HG03108 (cell line): ENCODE measurements around the gene RNASE9.
"Not testable (repeated sequence)": the region's sequence is repeated elsewhere in the genome, so short reads cannot be mapped to it uniquely, and the experiment has no call there.

Experiments
- ATAC-seq: cut with Tn5 transposase; IDR thresholded peaks from one replicate; pipeline ENCODE4 v1.9.1; 2021; ENCODE audit warnings: moderate library complexity; ENCODE audit not compliant: unreplicated experiment

Gene RNASE9

DNA sequence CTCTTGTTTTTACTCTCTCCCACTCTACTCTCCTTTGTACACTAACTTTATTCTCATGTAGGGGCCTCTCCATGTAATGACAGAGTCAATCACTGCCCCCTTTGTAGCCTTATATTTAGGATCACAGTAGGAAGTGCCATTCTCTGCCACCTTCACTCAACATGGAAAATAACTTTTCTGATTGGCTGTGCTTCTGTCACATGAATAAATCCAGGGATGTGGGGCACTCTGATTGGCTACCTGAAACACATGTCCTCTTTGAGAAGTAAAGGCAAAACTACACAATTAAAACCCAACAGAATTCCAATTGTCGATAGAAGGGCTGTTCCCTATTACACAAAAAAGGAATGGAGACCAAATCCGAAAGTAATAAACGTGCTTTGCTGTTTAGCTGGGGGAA lies at the start of gene RNASE9:
Gene RNASE9, minus strand, starts transcription at position 87 of the 400 bp plus-strand sequence.
- ATAC-seq = no peak

DNA sequence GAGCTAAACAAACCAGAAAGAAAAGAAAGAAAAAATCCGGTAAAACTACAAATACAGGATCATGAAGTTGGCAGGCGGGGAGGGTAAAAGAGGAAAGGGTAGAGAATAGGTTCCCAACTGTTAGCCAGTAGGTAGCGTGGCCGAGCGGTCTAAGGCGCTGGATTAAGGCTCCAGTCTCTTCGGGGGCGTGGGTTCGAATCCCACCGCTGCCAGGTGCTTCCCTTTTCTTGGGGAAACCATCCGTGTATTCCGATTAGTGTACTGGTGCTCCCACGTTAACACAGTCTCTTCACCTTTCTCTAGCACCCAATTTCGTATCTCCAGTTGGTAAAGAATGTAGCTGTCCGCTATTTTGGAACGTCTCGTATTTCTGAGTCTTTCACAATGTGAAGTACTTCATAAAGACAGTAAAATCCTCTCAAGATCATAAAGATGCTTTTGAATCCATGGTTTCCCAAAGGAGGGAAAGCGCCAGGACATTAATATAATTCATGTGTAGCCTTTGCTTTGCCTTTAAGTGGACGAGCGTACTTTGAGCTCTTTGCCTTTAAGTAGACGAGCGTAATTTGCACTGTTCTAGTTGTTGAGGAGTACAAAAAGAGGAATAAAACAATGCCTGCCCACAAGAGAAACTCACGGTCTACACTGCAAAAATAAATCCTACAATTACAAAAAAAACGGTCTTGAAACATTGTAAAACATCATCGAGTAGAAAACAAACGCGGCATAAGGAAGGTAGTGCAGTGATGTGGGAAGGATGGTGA lies 49.3 kb upstream of the RNASE9 start:
- ATAC-seq = no peak

DNA sequence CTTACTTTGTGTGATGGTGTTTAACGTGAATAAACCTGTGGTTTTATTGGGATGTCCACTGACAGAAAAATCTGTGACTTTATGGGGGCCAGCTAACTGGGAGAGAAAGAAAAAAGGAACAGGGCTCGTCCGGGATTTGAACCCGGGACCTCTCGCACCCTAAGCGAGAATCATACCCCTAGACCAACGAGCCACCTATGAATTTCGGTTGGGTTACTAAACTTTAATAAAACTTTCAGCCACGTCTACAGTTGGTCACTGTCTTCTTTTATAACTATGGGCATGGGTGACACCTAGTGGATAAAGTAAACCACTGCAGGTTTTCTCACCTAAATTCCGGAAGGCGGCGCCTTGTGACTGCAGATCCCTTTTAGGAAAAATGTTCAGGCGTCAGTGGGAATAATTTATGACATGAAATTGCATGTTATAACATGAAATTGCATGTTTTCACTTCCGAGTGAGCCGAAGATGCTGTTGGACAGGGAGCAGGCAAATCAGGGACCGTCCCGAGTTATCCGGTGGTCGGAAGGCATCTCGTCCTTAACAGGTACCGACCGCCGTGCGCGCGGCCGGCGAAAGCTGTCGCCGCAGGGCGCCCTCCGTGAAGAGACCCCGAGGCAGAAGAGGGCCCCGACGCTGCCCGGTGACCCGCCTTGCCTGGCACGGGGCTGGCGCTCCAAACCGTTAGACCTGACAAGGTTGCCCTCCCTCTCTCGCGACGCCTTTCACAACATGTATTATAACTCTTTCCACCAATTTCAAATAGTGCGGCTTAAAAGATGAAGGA lies 48.6 kb upstream of the RNASE9 start:
- ATAC-seq = no peak

DNA sequence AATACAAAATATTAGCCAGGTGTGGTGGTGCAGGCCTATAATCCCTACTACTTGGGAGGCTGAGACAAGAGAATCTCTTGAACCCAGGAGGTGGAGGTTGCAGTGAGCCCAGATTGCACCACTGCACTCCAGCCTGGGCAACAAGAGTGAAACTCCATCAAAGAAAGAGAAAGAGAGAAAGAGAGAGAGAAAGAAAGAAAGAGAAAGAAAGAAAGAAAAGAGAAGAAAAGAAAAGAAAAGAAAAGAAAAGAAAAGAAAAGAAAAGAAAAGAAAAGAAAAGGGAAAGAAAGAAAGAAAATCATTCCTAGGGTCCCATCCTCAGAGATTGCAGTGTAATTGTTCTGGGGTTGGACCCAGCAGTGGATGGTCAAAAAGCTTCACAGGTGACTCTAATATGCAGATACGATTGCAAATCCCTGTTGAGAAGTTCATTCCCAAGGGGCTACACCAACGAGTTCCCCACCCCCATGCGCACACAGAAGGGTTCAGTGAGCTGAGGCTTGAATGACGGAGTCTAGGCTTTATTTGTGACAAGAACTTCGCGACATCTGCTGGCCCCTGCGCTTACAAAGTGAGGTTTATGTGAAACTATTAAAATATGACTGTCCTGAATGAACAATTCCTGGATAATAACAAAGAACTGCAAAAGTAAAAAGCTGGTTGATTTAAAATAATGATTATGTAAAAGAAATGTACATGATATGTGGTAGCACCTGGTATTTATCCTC lies 47.7 kb upstream of the RNASE9 start:
- no peak for ATAC-seq

DNA sequence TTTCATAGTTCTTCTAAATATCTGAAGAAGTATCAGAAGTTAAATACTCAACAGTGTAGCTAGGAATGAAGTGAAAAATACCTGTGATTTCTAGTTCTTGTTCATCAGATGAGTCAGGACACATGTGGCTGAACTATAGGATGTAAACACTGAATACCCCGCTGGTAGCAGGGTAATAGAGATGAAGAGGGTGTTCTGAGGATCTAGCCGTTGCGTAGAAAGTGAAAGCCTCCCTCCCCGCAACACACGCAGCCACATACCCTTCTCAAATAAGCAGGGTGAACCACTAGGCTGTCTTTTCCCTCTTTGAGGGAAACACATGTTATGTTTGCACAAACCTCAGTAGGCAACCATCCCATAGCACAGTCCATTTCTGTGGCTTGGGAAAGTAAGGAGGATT lies 46.8 kb upstream of the RNASE9 start:
- no peak for ATAC-seq

DNA sequence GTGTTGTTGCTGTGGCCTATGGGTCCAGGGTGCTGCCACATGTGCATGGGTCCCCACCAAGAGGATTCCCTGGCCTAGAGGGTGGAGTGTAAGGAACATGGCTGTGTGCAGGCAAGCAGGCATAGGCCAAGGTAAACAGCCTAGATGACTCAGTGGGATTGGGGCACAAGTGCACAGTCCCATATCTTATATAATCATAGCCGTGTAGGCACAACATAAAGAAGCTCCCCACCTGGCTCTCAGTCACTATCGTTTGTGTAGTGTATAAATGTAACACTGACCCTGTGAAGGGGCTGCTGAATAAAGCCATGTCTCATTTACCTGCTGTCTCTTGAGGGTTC lies 46.0 kb upstream of the RNASE9 start:
- no peak for ATAC-seq

DNA sequence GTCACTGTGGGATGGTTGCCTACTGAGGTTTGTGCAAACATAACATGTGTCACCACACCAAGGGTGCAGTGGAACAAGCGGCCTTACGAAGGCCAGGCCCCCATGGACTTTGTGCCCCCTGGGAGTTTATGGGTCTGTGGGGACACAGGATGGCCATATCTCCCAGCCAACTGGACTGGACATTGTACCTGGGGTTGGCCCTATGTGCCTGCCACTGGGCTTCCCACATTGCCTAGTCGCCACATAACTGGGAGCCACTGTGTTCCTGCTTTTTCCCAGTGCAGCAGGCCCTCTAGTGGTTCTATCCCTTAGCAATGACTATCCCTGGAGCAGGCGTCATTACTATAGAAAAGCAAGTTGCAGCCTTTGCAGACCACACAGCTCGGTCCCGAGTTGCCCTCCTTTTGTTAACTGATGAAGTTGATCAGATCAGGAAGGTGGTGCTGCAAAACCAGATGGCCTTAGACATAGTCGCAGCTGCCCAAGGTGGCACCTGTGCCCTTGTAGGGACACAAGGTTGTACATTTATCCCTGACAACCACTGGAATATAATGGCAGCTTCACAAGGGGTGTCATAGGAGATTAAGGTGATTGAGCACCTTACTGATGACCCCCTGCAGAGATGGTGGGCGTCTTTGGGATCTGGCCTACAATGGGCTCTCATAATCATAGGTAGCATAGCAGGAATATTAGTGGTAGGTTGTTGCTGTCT lies 45.5 kb upstream of the RNASE9 start:
- ATAC-seq = no peak

DNA sequence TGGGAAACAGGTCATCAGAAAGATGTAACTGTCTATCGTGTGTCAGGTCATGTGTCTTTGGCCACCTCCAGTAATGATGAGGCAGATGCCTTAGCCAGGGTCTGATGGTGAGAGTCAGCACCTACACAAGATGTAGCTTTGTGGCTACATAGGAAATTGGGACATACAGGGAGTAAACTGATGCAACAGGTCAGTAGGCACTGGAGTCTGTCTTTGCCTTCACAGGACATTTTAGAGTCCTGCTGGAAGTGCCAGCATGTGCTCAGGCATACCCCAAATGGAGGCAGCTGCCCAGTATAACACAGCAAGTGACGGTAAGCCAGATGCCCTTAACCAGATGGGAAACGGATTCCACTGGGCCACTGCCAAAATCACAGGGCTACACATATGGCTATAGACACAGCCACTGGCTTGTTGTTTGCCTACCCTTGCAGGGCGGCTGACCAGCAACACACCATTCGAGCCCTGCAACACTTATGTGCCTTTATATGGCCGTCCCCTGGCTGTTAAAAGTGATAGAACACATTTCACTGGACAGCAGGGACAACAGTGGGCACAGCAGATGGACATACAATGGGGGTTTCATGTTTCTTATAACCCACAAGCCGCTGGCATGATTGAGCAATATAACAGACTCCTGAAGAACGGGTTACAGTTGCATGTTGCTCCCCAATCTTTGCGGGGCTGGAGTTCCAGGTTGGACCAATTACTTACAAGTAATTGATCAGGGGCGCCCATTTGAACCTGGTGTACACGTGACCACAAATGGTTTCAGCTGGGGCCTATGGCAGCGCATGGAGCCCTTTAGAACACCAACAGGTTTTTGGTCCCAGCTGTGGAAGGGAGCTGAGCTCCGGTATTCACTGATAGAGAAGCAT lies 43.2 kb upstream of the RNASE9 start:
- ATAC-seq = no peak

DNA sequence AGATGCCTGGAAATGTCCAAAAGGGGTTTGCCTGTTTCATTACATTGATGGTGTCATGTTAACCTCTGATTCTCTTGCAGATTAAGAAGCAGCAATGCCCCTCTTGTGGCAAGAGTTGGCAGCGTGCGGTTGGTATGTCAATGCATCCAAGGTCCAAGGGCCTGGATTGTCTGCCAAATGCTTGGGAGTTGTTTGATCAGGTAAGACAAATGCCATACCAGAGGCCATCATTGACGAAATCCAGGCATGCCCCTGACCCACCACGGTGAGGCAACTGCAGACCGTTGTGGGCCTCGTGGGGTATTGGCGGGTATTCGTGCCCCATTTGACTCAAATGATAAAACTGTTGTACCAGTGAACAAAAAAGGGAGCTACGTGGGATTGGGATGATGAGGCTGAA lies 41.7 kb upstream of the RNASE9 start:
- ATAC-seq = no peak

DNA sequence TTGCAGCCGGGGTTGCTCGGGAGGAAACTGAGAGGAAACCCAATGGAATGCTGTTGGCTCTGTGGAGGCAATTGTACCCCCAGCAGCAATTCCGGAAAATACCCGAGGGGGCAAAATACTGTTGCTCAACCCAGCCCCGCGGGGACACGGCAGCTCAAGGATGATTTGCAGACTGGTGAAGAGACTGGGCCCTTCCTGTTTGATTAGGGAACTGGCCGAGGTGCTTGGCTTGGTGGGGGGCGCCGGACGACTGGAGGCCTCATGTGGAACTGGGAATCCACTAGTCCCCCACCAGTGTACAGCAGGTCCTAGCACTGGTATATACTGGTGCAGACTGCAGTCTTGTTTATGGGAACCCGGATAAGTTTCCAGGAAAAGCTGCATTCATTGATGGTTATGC lies 40.7 kb upstream of the RNASE9 start:
- no peak for ATAC-seq

DNA sequence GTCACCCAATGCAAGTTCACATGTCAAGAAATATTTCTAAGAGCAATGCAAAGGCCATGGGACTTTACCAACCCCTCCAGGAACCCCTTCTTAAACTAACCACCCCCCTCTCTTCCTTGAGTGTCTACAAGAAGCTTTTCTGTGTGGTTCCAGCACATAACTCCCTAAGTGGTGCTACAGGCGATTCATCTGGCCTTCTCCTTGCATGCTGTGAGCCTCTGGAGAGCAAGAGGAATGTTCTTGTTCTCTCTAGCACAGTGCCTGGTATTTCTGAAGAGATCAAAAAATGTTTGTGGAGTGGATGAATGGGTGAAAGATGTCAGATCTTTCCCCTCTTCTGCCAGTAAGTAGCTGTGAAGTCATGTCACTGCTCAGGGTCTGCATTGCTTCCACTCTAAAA lies 36.3 kb upstream of the RNASE9 start:
- no peak for ATAC-seq

DNA sequence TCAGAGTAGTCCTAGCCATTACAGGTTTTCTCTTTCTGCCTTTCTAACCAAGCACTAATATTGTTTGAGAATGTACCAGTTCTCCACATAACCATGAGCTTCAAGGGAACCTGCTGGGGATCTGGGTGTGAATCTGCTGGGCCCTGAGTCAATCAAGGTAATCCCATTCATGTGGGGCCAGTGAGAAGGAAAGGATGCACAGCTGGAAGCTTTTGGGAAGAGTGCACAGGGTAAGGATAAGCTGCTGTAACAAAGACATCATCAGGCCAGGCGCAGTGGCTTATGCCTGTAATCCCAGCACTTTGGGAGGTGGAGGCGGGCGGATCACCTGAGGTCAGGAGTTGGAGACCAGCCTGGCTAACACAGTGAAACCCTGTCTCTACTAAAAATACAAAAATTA lies 34.9 kb upstream of the RNASE9 start:
- ATAC-seq = not testable (repeated sequence)

DNA sequence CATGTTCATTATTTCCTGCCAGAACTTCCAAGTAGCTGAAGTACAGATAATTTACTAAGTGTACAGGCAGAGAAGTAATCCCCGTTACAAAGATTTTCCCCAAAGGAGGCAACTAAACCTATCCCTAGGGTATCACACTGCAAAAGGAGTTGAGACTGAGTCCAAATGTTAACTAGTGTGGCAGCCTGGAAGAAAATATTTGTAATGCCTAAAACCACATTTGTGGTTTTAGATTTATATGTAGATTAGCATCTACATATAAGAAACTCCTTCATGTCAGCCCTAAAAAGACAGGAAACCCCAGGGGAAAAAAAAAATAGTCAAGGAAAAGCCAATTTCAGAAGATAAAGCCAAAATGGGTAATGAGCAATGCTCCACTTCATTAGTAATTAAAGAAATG lies 31.7 kb upstream of the RNASE9 start:
- ATAC-seq = no peak

DNA sequence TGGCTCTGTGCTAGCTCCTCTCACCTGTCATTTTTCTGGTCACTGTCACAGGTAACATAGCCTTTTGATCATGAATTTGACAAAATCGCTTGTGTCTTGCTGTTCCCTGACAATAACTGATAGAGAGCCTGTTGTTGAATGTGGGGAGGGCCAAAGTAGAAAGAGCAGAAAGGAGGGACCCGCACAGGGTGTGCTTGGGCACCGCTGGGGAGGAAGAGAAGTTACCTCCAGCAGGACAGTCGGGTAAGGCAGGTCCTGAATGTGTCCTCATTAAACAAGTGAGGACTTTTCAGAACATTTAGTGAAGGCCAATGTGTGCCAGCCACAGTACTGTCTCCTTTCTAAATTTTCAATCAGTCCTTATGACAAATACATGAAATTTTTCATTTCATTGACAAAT lies 30.4 kb upstream of the RNASE9 start, which contains the start of gene RNASE12:
Gene RNASE12, minus strand, starts transcription at position 142 of the 400 bp plus-strand sequence. CDS start 653 bp downstream, outside the sequence.
- no peak for ATAC-seq

DNA sequence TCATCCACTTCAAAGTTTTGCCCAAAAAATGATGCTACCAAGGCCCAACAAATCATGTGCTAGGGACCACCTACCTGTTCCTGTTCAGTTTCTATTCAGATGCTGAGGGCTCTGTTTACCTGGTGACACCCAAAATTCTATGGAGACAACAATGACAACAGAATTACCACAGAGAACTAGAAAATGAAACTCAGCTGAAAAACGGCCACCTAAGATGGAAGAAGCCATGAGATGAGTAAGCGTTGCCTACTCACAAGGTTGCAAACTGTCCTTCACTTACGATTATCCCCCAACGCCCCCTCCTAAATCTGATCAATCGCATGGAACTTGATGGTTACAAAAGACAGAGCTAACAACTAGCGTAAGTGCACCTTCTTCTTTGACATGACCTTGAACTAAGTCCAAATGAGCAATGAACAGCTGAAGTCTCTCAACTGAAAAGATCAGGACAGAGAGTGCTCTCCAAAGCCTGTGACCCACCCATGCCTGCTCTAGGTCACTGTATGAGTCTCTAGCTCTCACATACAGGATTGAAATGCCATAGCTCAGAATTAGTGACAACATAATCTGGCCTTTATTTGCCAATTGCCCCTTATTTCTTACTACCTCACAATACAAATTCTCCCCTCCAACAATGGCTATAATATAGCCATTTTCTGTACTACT lies 26.8 kb upstream of the RNASE9 start, which contains the start of gene RNASE11:
Gene RNASE11, minus strand, starts transcription at position 513 of the 666 bp plus-strand sequence.
- ATAC-seq = no peak

DNA sequence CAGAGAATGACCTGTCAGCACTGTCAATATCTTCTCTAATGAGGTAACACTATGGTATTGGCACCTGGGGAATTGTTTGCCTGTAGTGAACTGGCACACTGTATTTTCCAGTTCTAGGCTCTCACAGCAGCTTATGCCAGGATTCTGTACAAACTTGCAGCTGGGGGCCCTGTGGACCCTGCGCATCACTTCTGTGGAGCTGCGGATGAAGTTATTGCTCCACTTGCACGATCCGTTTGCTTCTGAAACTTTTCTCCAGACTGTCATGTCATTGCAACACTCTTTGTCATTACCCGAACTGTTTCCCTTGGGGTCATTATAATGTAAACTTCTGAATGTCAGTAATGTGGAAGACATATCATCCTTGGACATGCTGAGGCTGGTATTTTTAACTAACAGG lies 23.1 kb upstream of the RNASE9 start:
- ATAC-seq = no peak

DNA sequence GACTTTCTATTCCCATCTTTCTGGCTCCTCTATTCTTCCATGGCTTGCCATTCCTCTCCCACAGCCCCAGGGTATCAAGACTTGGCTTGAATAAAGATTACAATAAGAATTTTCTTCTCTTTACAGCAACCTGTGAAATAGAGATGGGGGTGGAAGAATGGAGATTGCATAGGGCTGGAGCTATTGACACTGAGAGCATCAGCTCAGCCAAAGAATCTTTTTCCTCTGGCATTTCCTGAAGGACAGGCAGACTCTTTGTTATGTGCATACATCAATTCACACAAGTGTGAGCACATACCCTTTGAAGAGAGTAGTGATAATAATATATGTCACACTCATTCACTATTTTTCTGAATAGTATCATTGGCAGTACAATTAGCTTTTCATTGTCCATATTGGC lies 22.3 kb upstream of the RNASE9 start:
- ATAC-seq = no peak

DNA sequence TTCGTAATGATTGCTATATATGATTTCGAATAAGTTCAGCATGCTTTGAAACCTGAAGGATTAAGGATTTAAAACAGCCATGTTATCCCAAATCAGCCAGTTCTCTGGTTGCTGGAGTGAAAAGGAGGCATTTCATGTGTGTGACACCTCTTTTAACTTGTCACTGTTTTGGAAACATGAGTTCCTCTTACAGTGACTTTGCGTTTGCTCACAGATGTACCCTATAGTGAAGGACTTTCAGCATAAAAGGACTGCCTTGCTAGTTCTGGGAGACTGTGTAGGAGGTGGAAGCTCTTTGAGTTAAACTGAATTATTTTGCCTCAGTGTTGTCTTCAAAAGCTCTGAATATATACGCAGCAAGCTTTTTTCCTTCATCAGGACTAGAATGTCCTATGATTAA lies 19.4 kb upstream of the RNASE9 start:
- ATAC-seq = no peak

DNA sequence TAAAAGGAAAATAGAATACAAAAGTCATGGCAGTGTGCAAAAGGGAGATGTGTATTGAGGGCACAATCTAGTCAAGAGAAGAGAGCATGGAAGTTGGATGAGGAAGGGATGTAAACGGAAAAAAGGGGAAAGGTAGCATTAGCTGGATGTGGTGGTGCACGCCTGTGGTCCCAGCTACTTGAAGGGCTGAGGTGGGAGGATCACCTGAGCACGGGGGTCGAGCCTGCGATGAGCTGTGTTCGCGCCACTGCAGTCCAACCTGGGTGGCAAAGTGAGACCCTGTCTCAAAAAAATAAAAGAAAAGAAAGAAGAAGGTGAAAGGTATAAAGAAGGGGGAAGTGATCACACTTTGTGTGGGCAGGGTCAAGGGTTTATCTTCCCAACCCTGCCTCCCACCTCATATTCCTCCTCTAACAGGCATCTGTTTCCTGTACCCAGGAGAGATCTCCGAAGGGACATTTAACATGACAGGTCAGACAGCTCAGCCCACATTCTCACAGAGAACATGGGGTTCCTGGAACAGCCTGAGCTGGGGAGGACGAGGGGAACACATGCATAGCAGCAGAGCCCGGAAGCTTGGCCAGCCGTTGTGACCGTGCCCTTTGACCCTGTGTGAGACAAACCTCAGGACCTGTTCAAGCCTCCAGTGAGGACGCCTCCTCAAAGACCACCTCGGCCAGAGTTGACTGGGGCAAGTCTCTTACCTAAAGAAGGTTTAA lies 18.1 kb upstream of the RNASE9 start:
- no peak for ATAC-seq
